Measurements from ENCODE around the gene IL3RA.
A peak's percentile ranks its signal among the peaks of the same experiment; 100 is the strongest.

Gene IL3RA

DNA sequence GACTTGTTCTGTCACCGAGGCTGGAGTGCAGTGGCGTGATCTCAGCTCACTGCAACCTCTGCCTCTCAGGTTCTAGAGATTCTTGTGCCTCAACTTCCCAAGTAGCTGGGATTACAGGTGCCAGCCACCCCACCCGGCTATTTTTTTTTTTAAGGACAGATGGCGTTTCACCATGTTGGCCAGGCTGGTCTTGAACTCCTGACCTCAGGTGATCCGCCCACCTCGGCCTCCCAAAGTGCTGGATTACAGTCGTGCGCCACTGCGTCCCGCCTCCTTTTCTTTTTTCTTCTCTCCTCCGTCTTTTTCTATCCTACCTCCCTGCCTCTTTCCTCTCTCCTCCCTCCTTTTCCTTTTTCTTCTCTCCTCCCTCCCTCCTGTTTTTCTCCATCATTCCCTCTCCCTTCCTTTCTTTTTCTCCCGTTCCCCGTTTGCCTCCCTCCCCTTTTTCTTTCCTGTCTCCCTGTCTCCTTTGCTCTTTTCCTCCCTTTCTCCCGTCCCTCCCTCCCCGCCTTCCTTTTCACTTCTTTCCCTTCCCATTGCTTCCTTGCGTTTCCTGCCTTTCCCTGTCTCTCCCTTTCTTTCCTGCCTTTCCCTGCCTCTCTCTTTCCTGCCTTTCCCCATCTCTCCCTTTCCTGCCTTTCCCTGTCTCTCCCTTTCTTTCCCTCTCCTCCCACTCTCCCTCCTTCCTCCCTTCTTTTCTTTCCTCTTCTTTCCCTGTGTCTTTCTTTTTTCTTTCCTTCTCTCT is 57.5 kb downstream of the IL3RA start:
- peak overlapping the region; percentile 100; the same call in 1 of the 2 replicates for H3K27ac ChIP-seq
- TF ChIP-seq, protein P1, sequence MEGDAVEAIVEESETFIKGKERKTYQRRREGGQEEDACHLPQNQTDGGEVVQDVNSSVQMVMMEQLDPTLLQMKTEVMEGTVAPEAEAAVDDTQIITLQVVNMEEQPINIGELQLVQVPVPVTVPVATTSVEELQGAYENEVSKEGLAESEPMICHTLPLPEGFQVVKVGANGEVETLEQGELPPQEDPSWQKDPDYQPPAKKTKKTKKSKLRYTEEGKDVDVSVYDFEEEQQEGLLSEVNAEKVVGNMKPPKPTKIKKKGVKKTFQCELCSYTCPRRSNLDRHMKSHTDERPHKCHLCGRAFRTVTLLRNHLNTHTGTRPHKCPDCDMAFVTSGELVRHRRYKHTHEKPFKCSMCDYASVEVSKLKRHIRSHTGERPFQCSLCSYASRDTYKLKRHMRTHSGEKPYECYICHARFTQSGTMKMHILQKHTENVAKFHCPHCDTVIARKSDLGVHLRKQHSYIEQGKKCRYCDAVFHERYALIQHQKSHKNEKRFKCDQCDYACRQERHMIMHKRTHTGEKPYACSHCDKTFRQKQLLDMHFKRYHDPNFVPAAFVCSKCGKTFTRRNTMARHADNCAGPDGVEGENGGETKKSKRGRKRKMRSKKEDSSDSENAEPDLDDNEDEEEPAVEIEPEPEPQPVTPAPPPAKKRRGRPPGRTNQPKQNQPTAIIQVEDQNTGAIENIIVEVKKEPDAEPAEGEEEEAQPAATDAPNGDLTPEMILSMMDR (conservative IDR thresholded peaks at IDR 0.05) = no peak

DNA sequence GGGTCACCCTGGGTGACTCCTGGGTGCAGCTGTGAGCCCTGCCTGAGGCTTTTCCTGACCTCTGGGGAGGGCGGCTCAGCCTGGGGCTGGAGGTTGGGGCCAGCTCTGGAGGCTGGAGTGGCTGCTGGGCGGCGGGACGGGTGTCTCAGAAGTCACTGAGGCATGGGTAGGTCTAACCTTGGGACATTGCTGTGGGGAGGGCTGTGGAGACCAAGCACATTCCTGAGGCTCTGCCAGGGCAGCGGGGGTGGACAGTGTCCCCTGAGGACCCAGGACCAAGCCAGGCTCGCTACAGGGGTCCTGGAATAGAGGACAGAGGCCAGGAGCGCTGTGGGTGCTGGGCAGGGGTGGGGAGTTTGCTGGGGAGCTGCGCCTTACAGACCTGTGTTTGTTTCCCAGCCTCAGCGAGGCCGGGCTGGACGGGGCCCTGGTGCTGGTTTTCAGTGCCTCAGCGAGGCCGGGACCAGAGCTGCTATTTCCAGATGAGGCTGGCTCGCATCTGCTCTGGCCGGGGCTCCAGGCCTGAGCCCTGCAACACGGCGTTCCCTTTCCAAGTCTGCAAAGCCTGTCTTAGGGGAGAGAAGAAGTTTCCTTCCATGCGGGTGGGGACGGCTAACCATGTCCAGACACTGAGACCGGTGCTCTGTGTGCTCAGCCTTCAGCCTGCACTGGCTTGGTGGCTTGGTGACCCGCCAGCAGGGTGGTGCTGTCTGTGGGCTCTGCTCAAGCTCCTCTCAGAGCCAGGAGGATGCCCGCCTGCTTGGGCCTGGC is 58.3 kb downstream of the IL3RA start:
- TF ChIP-seq, protein P1 (conservative IDR thresholded peaks at IDR 0.05) = no peak
- peak overlapping the region; percentile 100; the same call in 1 of the 2 replicates for H3K27ac ChIP-seq

DNA sequence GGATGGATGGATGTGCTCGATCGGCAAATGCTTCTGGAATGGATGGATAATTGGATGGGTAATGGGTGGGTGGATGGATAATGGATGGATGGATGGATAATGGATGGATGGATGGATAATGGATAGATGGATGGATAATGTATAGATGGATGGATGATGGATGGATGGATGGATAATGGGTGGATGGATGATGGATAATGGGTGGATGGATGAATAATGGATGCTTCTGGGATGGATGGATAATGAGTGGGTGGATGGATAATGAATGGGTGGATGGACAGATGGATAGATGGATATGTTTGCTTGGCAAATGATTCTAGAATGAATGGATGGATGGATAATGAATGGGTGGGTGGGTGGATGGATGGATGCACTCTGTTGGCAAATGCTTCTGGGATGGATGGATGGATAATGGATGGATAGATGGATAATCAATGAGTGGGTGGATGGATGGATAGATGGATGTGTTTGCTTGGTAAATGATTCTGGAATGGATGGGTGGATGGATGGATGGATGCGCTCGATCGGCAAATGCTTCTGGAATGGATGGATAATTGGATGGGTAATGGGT is 59.1 kb downstream of the IL3RA start:
- H3K27ac ChIP-seq = no peak overlapping the region
- TF ChIP-seq, protein P1 (conservative IDR thresholded peaks at IDR 0.05) = no peak

DNA sequence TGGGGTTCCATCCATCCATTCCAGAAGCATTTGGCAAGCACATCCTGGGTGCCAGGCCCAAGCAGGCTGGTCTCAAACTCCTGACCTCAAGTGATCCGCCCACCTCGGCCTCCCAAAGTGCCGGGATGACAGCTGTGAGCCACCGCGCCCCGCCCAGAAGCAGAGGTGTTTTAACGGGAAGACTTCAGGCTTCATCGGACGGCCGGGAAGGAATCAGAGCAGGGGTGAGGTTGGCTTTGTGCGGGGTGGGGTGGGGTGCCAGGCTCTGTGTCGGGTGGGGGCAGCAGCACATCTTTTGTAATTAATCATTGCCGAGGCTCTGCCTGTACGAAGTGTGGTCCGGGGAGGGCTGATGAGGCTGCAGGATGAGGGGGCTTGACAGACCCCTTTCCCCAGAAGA is 60.4 kb downstream of the IL3RA start:
- no peak overlapping the region for H3K27ac ChIP-seq
- TF ChIP-seq, protein P1 (conservative IDR thresholded peaks at IDR 0.05) = no peak

DNA sequence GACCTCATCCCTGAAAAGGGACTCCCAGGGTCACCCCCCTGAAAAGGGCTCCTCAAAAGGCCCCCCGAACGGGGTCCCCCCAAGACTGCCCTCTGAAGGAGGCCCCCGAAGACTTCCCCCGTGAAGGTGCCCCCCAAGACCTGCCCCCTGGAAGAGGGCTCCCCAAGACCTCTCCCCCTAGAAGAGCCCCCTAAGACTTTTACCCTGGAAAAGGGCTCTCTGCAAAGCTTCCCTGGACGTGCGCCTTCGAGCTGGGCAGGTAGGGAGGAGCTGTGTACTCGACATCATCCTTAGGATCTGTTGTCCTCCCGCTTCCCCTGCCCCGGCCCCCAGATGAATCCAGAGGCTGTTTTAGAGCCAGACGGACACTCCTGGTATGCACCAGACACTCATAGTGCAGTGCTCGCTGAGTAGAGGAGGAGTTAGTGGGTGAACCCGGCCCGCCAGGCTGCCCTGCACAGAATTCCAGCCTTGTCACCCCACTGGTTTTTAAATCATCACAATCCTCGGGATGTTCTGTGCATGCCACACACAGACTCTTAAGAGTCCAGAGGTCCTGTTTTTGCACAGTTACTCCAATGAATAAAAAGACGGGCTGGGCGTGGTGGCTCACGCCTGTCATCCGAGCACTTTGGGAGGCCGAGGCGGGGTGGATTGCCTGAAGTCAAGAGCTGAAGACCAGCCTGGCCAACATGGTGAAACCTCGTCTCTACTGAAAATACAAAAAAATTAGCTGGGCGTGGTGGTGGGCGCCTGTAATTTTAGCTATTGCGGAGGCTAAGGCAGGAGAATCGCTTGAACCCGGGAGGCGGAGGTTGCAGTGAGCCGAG is 61.1 kb downstream of the IL3RA start:
- TF ChIP-seq, protein P1 (conservative IDR thresholded peaks at IDR 0.05) = no peak
- H3K27ac ChIP-seq = no peak overlapping the region

DNA sequence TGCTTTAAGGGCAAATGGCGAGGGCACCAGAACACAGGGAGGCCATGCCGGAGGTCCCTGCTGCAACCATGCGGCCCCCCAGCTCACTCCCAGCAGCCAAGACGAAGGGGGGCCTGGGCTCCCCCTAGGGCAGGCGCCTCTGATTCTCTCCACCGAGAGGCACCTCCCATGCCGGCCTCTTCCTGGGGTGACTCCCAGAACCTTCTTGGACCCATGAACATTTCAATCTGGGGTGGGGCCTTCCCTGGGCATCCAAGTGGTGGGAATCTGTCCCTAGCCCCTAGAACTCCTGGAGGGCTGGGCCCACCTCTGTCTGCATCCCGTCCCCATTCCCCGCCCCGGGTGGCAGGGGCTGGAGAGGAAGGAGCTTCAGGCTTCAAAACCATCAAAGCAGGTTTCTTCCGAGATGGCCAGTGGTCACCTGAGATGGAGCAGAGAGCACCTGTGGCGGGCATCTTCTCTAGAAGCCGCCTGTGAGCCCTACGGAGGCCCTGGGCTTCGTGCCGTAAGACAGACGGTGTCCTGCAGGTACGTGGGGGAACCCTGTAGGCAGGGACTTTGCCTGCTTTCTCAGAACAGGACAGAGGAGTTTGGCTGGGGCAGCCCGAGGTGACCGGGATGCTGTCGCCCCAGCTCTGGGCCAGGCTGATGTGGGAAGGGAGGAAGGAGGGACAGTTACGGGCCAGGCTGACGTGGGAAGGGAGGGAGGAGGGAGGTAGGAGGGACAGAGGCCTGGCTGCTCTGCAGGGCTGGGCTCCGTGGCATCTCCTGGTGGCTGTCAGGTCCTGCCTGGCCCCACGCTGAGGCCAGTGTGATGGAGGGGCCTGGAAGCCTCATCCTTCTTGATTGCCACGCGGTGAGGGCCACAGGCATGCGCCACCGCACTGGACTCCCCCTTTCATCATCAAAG is 62.1 kb downstream of the IL3RA start:
- no peak overlapping the region for H3K27ac ChIP-seq
- TF ChIP-seq, protein P1 (conservative IDR thresholded peaks at IDR 0.05) = no peak
